ENCODE results near the gene SORCS2.

SORCS2 gene

GRCh38 chr4:7750972-7751371, 558.6 kb downstream of the SORCS2 start:
- DNase-seq (ENCODE audit: low spot score), result no peak

GRCh38 chr4:7752649-7753048, 560.3 kb downstream of the SORCS2 start:
- DNase-seq (ENCODE audit: low spot score), result no peak

- no peak for DNase-seq (ENCODE audit: low spot score)
These were observed 560.9 kb downstream of the SORCS2 start for GRCh38 chr4:7753271-7753670.

GRCh38 chr4:7753931-7754465, 561.7 kb downstream of the SORCS2 start:
- no peak for DNase-seq (ENCODE audit: low spot score)

GRCh38 chr4:7754565-7755262, 562.4 kb downstream of the SORCS2 start:
- DNase-seq (ENCODE audit: low spot score), result no peak

- no peak for DNase-seq (ENCODE audit: low spot score)
These were observed 563.2 kb downstream of the SORCS2 start for GRCh38 chr4:7755561-7755960.

- DNase-seq (ENCODE audit: low spot score), result no peak
These were observed 563.7 kb downstream of the SORCS2 start for GRCh38 chr4:7756071-7756470.

- no peak for DNase-seq (ENCODE audit: low spot score)
These were observed 564.4 kb downstream of the SORCS2 start for GRCh38 chr4:7756561-7757355.

- no peak for DNase-seq (ENCODE audit: low spot score)
These were observed 565.4 kb downstream of the SORCS2 start for GRCh38 chr4:7757501-7758471.

- DNase-seq (ENCODE audit: low spot score), result no peak
These were observed 566.1 kb downstream of the SORCS2 start for GRCh38 chr4:7758476-7758875.

- DNase-seq (ENCODE audit: low spot score), result peak; percentile 80
These were observed 566.9 kb downstream of the SORCS2 start for GRCh38 chr4:7759216-7759615.

- DNase-seq (ENCODE audit: low spot score), result no peak
These were observed 567.3 kb downstream of the SORCS2 start for GRCh38 chr4:7759635-7760034.

- DNase-seq (ENCODE audit: low spot score), result no peak
These were observed 567.9 kb downstream of the SORCS2 start for GRCh38 chr4:7760228-7760627.

GRCh38 chr4:7760706-7761105, 568.4 kb downstream of the SORCS2 start:
- no peak for DNase-seq (ENCODE audit: low spot score)

- no peak for DNase-seq (ENCODE audit: low spot score)
These were observed 569.0 kb downstream of the SORCS2 start for GRCh38 chr4:7761312-7761711.

- peak; percentile 45 for DNase-seq (ENCODE audit: low spot score)
These were observed 569.4 kb downstream of the SORCS2 start for GRCh38 chr4:7761720-7762119.

- no peak for DNase-seq (ENCODE audit: low spot score)
These were observed 570.2 kb downstream of the SORCS2 start for GRCh38 chr4:7762376-7763030.

- no peak for DNase-seq (ENCODE audit: low spot score)
These were observed 570.8 kb downstream of the SORCS2 start for GRCh38 chr4:7763106-7763505.

- DNase-seq (ENCODE audit: low spot score), result no peak
These were observed 571.5 kb downstream of the SORCS2 start for GRCh38 chr4:7763788-7764187.

GRCh38 chr4:7764466-7764865, 572.1 kb downstream of the SORCS2 start:
- no peak for DNase-seq (ENCODE audit: low spot score)

GRCh38 chr4:7765666-7766065, 573.3 kb downstream of the SORCS2 start:
- no peak for DNase-seq (ENCODE audit: low spot score)

GRCh38 chr4:7766086-7766485, 573.7 kb downstream of the SORCS2 start:
- DNase-seq (ENCODE audit: low spot score), result no peak

Data from CD4-positive, alpha-beta T cell treated with Interleukin-2 at 100 ng/mL for 4 hours (primary cell).